SKM-1 (cell line): ENCODE data around the gene IFITM2.
"Not testable (repeated sequence)": the region's sequence is repeated elsewhere in the genome, so short reads cannot be mapped to it uniquely, and the experiment has no call there.

Experiments
- DNase-seq: peaks from one replicate; lab custom pipeline; 2025; ENCODE audit not compliant: unreplicated experiment; lab: John Stamatoyannopoulos, UW

The IFITM2 gene

DNA sequence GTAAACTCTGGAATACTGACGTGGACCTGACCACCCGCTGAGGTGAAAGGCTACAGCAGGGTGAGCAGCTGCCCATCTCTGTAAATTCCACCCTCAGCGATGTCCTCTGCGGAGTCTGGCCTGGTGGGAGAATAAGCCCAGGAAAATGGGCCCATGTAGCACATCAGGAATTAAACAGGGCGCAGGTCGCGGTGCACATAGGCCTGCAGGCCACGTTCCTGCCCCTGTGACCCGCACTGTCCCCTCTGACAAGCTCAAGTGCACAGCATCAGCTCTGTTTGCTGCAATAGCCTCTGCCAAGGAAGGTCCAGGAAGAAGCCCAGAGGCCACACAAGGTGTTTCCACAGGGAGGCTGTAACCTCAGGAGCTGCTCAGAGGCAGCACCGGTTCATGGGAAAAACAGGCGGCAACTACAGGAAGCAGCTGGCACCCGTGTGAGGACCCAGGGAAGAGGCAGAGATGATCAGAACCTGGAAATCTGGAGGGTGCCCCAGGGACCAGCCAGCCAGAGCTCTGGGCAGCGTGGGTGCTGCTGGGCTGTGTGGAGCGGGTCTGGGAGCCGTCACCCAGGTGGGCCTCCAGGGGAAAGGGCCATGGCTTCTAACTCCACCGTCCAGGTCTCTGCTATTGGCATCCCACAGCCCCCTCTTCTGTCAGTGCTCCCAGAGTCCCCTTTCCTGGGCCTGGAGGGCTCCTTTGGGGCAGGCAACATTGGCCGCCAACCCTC, 808 bp upstream of the IFITM2 start:
- DNase-seq: no peak

DNA sequence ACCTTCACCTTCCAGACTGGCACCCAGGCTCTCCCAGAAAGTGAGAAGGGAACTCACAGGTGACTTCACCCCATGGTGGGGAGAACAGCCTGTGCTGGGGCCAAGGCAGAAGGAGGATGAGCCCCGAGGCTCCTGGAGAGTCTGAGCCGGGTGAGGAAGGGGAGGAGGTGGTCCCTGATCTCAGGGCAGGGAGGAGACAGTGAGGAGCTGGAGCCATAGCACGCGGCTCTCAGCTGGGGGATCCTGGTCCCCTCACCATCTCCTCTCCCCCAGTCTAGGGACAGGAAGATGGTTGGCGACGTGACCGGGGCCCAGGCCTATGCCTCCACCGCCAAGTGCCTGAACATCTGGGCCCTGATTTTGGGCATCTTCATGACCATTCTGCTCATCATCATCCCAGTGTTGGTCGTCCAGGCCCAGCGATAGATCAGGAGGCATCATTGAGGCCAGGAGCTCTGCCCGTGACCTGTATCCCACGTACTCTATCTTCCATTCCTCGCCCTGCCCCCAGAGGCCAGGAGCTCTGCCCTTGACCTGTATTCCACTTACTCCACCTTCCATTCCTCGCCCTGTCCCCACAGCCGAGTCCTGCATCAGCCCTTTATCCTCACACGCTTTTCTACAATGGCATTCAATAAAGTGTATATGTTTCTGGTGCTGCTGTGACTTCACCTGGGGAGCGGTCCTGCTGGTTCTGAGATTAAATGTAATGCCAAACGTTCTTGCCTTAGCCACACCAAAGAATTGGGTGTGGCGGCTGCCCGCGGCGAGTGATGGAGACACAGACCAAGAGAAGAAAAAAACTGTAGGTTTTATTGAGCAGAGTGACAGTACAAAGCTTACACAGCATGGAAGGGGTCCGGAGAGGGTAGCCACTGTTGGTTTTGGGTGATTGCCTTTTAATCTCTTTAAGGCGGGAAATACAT, 1.4 kb downstream of the IFITM2 start:
- not testable (repeated sequence) for DNase-seq

DNA sequence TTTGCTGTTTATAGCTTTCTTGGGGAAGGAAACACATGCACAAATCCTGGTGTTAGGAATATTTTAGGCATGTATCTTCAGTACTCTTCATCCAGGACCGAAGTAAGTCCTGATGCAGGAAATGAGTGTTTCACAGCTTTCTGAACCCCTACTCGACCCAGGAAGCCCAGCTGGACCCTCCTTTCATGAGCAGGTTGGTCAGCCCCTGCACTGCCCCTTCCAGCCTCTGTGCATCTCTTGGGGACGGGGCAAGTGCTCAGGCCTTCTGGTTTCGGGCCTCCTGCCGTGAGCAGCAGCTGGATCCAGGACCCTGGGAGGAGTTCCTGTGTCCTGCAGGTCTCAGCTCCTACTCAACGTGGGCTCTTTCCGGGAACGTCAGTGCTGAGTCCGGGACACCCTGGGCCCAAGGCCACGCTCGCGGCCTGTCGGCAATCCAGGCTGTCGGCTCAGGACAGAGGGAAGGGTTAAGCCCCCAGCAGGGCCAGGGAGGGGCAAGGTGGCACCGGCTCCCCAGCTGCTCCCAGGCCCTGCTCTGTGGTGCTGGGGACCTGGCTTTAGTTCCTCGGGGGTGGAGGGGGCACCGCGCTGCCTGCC, 2.5 kb downstream of the IFITM2 start:
- DNase-seq: not testable (repeated sequence)

DNA sequence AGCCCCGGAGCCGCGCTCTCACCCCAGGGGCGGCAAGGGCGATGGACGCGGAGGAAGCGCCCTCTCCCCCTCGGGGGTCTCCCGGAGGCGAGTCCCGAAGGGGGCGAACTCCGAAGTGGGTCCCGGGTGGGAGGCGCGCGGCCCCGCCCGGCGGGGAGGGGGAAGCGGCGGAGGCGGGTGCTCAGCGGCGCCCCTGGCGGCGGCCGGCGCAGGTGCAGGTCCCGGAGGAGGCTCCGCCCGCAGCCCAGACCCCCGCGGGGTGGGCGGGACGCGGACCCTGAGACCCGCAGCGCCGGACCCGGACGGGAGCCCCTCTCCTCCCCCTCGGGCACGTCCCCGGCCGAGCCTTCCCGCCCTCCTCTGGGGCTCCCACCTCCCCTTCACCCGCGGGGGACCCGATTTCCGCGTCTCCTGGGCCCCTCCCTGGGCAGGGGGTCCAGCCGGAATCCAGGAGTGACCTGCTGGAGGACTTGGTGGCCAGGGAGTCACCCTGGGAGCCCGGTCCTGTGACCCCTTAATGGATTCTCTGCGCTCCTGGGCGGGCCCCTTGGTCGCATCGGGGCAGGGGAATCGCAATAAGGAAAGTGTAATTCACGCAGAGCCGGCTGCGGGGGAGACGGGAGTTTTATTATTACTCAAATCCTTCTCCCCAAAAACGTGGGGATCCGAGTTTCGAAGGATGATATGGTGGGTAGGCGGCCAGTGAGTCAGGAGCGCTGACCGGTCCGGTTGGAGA, 3.6 kb downstream of the IFITM2 start:
- not testable (repeated sequence) for DNase-seq

DNA sequence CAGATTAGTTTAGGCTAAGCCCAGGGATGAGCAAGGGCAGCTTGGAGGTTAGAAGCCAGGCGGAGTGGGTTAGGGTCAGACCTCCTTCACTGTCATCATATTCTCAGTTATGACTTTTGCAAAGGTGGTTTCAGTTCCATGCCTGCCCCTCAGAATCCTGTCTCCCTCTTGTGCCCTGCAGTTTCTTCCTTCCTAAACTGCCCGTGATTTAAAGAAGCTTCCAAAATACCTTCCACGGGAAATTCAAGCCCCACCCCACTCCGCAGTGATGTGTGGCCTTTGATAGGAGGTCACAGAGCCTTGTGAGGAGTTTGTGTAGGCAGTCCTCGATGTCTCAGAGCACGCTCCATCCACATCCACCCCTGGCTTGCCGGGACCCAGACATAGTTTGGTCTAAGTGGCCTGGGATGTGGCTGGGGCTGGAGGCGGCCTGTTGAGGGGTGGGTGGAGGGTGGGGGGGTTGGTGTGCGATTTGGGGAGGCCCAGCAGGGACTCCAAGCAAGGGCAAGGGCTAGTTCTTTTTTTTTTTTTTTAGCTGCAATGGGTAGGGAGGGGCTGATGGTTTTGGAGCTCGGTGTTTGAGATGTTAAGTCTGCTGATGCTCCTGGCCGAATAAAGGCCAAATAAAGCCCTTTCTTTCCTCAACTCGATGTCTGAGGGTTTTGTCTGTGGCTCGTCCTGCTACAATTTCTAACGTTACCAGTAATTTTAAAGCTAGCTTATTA, 4.6 kb downstream of the IFITM2 start:
- no peak for DNase-seq

DNA sequence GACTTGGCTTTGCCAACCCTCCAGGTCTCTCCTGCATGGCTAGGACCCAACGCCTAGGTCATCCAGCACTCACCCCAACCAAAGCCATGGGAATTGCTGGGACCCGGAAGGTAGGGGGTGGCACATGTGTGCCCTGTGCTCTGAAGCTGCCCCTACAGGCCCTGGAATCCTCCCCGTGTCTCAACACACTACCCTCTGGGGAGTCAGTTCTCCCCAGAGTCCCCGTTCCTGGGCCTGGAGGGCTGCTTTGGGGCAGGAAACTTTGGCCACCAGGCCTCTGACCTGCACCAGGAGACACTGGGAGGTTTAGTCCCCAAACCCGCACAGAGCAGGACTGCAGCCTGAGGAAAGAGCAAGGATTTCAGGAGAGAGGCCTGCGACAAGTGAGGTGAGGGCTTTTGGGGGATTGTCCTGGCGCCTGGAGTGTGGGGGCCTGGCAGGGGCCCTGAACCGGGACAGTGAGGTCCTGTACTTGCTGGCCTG, 5.7 kb downstream of the IFITM2 start:
- no peak for DNase-seq

DNA sequence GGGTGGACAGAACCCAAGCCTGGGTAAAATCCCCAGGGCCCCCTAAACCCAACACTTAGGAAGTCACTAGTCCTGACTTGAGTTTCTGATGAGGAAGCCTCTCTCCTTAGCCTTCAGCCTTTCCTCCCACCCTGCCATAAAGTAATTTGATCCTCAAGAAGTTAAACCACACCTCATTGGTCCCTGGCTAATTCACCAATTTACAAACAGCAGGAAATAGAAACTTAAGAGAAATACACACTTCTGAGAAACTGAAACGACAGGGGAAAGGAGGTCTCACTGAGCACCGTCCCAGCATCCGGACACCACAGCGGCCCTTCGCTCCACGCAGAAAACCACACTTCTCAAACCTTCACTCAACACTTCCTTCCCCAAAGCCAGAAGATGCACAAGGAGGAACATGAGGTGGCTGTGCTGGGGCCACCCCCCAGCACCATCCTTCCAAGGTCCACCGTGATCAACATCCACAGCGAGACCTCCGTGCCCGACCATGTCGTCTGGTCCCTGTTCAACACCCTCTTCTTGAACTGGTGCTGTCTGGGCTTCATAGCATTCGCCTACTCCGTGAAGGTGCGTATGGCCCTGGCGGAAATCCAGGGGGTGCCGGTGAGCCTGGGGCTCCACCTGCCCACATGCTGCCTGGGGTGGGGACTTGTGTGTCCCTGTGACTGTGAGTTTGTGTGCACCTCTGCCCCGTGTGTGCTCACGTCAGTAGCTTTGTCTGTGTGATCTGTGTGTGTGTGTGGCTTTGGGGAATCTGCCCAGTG, 6.4 kb downstream of the IFITM2 start, which contains the start of gene IFITM1:
IFITM1 (plus strand) TSS at position 254 of the 767 bp plus-strand sequence; CDS start at position 385, 131 bp downstream.
- DNase-seq: peak; percentile 38

DNA sequence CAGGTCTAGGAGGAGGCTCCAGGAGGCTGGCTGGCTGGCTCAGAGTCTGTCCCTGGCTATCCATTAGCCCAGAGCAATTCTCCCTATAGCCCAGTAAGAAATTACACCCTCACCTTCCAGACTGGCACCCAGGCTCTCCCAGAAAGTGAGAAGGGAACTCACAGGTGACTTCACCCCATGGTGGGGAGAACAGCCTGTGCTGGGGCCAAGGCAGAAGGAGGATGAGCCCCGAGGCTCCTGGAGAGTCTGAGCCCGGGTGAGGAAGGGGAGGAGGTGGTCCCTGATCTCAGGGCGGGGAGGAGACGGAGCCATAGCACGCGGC, 6.9 kb downstream of the IFITM2 start:
- DNase-seq: not testable (repeated sequence)

DNA sequence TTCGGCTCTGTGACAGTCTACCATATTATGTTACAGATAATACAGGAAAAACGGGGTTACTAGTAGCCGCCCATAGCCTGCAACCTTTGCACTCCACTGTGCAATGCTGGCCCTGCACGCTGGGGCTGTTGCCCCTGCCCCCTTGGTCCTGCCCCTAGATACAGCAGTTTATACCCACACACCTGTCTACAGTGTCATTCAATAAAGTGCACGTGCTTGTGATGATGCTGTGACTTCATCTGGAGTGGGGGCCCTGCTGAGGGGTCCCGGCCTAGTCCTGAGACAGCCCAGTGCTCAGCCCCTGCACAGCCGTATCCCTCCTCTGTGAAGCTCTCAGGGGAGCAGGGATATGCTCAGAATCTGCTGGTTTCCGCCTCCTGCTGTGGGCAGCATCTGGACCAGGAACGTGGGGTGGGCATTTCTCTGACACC, 7.5 kb downstream of the IFITM2 start:
- no peak for DNase-seq

DNA sequence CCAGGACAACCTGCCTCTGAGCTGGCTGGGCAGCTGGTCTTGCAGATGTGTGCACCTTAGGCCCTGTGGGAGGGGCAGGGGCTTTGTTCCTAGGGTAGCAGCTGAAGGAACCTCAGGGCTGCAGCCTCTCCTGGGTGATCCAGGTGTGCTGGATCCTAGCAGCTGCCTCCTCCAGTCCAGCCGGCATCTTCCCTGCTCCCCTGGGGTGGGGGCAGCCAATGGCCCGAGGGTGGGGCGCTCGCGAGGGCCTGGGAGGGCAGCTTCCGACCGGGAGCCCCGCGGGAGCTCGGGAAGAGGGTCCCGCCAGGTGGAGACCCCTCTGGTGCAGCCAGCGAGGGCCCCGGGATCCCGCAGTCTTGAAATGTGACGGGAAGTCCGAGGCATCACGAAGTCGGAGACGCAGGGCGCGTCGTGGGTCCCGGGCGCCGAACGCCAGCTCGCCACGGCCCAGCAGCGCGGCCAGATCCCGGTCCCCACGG, 7.9 kb downstream of the IFITM2 start:
- DNase-seq: no peak

DNA sequence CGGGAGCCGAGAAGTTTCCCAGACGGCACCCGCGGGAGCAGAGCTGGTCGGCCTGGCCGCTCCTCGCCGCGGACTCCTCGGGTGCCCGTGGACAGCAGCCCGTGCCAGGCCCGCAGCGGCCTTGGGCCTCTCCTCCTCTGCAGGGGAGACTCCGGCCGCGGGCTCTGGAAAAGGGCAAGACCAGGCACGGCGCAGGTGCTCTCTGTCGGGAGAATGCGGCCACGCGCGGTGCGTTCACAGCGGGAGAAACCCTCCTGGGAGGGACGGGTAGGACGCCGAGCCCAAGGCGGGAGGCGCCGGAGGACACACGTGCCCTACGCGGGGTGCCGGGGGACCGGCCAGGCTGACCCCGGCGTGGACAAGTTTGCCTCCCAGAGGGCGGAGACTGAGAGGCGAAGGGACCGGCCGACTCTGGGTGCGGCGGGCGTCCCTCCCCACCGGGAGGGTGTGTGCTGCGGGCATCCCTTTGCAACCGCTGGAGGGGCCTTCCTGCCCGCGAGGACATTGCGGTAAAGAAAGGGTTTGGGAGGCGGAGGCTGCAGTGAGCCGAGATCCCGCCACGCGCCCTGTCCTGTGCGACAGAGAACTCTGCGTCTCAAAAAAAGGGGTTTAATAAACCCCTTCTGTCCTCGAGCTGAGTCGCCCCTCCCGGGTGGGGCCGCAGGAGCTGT, 8.6 kb downstream of the IFITM2 start:
- no peak for DNase-seq

DNA sequence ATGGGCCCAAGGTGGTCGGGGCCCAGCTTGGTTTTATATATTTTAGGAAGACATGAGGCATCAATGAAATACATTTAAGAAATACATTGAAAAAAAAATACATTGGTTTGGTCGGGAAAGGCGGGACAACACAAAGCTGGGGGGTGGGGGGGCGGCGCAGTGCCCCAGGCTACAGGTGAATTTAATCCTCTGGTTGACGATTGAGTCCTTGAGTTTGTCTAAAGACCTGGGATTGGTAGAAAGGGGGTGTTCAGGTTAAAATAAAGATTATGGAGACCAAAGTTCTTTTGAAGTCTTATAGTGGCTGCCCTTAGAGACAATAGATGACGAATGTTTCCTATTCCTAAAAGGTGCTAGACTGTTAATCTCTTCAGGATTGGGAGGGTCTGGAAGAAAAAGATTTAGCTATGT, 9.3 kb downstream of the IFITM2 start:
- no peak for DNase-seq

DNA sequence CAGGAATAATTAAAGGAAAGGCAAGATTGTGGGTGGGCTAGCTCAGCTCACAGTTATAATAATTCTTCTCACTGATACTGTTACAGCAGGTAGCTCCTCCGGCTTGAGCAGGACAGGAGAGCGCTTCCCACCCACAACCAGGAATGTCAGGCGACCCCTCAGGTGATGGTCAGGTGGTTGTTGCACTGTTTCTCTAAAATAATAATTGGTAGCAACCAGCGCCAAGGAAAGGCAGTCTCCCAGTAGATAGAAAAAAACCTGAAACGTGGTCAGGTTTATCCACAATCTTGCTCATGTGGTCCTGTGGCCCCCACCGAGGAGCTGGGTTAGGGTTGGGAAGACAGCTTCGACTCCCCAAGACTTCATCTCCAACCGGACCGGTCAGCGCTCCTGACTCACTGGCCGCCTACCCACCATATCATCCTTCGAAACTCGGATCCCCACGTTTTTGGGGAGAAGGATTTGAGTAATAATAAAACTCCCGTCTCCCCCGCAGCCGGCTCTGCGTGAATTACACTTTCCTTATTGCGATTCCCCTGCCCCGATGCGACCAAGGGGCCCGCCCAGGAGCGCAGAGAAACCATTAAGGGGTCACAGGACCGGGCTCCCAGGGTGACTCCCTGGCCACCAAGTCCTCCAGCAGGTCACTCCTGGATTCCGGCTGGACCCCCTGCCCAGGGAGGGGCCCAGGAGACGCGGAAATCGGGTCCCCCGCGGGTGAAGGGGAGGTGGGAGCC, 10.2 kb downstream of the IFITM2 start:
- DNase-seq: not testable (repeated sequence)

DNA sequence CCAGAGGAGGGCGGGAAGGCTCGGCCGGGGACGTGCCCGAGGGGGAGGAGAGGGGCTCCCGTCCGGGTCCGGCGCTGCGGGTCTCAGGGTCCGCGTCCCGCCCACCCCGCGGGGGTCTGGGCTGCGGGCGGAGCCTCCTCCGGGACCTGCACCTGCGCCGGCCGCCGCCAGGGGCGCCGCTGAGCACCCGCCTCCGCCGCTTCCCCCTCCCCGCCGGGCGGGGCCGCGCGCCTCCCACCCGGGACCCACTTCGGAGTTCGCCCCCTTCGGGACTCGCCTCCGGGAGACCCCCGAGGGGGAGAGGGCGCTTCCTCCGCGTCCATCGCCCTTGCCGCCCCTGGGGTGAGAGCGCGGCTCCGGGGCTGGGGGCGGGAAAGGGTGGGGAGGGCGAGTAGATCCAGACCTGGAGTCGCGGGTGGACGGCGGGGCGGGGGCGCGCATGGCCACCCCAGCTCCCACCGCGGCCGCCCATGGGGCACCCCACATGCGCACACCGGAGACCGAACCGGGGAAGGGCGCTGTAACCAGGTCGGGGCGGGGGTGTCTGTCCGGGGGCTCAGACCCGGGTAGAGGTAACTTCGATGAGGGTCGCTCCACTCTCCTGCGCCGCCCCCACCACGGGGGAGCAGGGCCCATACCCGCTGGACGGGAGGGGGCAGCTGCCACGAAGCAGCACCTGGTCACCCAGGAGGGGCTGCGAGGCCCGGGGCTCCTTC, 10.9 kb downstream of the IFITM2 start:
- DNase-seq: not testable (repeated sequence)

DNA sequence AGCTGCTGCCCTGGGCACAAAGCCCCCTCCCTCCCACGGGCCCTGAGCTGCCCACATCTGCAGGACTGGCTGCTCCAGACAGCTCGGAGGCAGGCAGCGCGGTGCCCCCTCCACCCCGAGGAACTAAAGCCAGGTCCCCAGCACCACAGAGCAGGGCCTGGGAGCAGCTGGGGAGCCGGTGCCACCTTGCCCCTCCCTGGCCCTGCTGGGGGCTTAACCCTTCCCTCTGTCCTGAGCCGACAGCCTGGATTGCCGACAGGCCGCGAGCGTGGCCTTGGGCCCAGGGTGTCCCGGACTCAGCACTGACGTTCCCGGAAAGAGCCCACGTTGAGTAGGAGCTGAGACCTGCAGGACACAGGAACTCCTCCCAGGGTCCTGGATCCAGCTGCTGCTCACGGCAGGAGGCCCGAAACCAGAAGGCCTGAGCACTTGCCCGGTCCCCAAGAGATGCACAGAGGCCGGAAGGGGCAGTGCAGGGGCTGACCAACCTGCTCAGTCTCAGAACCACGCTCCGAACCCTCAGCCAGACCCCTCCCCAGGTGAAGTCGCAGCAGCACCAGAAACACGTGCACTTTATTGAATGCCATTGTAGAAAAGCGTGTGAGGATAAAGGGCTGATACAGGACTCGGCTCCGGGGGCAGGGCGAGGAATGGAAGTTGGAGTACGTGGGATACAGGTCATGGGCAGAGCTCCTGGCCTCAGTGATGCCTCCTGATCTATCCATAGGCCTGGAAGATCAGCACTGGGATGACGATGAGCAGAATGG, 11.7 kb downstream of the IFITM2 start:
- not testable (repeated sequence) for DNase-seq

DNA sequence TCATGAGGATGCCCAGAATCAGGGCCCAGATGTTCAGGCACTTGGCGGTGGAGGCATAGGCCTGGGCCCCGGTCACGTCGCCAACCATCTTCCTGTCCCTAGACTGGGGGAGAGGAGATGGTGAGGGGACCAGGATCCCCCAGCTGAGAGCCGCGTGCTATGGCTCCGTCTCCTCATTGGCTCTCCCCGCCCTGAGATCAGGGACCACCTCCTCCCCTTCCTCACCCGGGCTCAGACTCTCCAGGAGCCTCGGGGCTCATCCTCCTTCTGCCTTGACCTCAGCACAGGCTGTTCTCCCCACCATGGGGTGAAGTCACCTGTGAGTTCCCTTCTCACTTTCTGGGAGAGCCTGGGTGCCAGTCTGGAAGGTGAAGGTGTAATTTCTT, 12.3 kb downstream of the IFITM2 start:
- not testable (repeated sequence) for DNase-seq

DNA sequence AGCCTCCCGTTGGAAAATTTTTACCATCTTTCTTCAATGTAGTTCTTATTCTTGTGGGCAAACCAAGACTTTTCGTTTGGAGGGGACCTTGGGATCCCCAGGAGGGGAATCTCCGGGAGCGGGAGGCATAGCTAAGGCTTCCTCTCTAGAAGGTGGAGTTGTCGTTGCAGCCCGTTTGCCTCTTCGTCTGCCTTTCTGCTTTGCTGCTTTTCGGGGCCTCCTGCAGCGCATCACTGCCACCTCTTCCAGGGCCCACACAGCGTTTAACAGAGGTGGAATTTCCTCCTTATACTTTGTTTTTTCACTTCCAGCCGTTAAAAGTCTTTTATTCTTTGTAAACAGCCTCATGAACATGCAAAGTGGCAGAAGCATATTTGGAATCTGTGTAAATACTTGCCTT, 16.5 kb downstream of the IFITM2 start:
- no peak for DNase-seq
